GM12872 (cell line): ENCODE results near the gene ODC1.

Experiments used
- CTCF ChIP-seq: IDR thresholded peaks from 3 replicates; pipeline ENCODE4 v1.5.1; 2011; ENCODE audit warnings: low read depth, mild to moderate bottlenecking, low read length, moderate library complexity; ENCODE audit not compliant: insufficient read depth

ODC1 gene

GRCh38 chr2:10447895-10448575 is at the start of gene ODC1:
TSS of gene ODC1 (minus strand) at chr2:10448327. CDS start at chr2:10445032, 3,295 bp downstream.
- no peak for TF ChIP-seq CTCF

GRCh38 chr2:10497797-10498251 is 49.7 kb upstream of the ODC1 start:
- no peak for TF ChIP-seq CTCF

- TF ChIP-seq CTCF: no peak
These were observed 47.8 kb upstream of the ODC1 start for GRCh38 chr2:10495988-10496313.

GRCh38 chr2:10495311-10495987 is 47.3 kb upstream of the ODC1 start:
- no peak for TF ChIP-seq CTCF

GRCh38 chr2:10494351-10495066 is 46.4 kb upstream of the ODC1 start:
- TF ChIP-seq CTCF: no peak

GRCh38 chr2:10493634-10494281 is 45.6 kb upstream of the ODC1 start:
- TF ChIP-seq CTCF: no peak

- TF ChIP-seq CTCF: no peak
These were observed 45.0 kb upstream of the ODC1 start for GRCh38 chr2:10493075-10493633.
